ENCODE data around the gene IGF1R.

Gene IGF1R

DNA sequence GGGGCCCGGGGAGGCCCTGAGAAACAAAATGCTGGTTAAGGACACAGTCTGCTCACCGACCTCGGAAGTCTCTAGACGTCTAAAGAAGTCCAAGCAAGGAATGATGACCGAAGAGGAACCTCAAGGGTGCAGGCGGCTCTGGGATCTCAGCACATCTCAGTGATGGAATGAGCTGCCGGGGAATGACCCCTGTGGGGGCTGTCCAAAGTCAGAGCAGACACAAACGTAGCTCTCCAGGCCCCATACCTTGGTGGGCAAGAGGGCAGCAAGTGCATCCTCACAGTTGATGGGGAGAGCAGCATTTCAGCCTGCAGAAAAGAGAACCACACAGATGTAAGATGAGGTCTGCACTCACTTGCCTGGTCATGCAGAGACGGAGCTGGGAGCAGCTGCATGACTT lies 129.1 kb downstream of the IGF1R start:
- Histone ChIP-seq H3K9me3 (ENCODE audit: insufficient read depth, low read length, severe bottlenecking) (no peaks in the 10 kb centered on the region), H3K79me2 (ENCODE audit: insufficient read depth, low read length) (peaks cover 56% of the 10 kb centered on the region), H3K4me2 (ENCODE audit: insufficient read depth, low read length) (no peak overlapping the region), H4K20me1 (ENCODE audit: insufficient read depth, low read length) (peaks cover 46% of the 10 kb centered on the region), H3K27me3 (ENCODE audit: insufficient read depth, low read length, poor library complexity) (no peaks in the 10 kb centered on the region), H3K4me3 (ENCODE audit: low read depth in 1 of 2, low read length in 2 of 2) (no peak overlapping the region), H2AFZ (ENCODE audit: low read depth, low read length) (no peak overlapping the region), H3K9ac (ENCODE audit: low read depth, low read length) (no peak overlapping the region), H3K4me1 (ENCODE audit: insufficient read depth, low read length) (peaks cover 8% of the 10 kb centered on the region), H3K27ac (ENCODE audit: low read length) (no peak overlapping the region), H3K36me3 (ENCODE audit: insufficient read depth, low read length) (no peaks in the 10 kb centered on the region)
- TF ChIP-seq CTCF (IDR thresholded peaks at IDR 0.05; ENCODE audit: borderline replicate concordance, extremely low read depth, low read length, poor library complexity, severe bottlenecking), result no peak
- TF ChIP-seq EZH2 (IDR thresholded peaks at IDR 0.05; ENCODE audit: borderline replicate concordance, low read depth, low read length, severe bottlenecking), result no peak
- DNase-seq (no peak), ATAC-seq (ENCODE audit: insufficient read depth, low read depth) (no peak)

- Histone ChIP-seq H3K9me3 (ENCODE audit: insufficient read depth, low read length, severe bottlenecking) (no peaks in the 10 kb centered on the region), H3K36me3 (ENCODE audit: insufficient read depth, low read length) (no peaks in the 10 kb centered on the region), H3K9ac (ENCODE audit: low read depth, low read length) (no peak overlapping the region), H2AFZ (ENCODE audit: low read depth, low read length) (no peak overlapping the region), H3K4me3 (ENCODE audit: low read depth in 1 of 2, low read length in 2 of 2) (no peak overlapping the region), H3K27ac (ENCODE audit: low read length) (no peak overlapping the region), H3K79me2 (ENCODE audit: insufficient read depth, low read length) (peaks cover 47% of the 10 kb centered on the region), H3K4me2 (ENCODE audit: insufficient read depth, low read length) (no peak overlapping the region), H4K20me1 (ENCODE audit: insufficient read depth, low read length) (peaks cover 37% of the 10 kb centered on the region), H3K27me3 (ENCODE audit: insufficient read depth, low read length, poor library complexity) (no peaks in the 10 kb centered on the region), H3K4me1 (ENCODE audit: insufficient read depth, low read length) (peaks cover 8% of the 10 kb centered on the region)
- no peak for ATAC-seq (ENCODE audit: insufficient read depth, low read depth)
- TF ChIP-seq EZH2 (IDR thresholded peaks at IDR 0.05; ENCODE audit: borderline replicate concordance, low read depth, low read length, severe bottlenecking) (no peak), CTCF (IDR thresholded peaks at IDR 0.05; ENCODE audit: borderline replicate concordance, extremely low read depth, low read length, poor library complexity, severe bottlenecking) (no peak)
- DNase-seq, result no peak
Observed at GRCh38 chr15:98778263-98778959, 130.1 kb downstream of the IGF1R start.

GRCh38 chr15:98778960-98779359 lies 130.6 kb downstream of the IGF1R start:
- Histone ChIP-seq H3K4me1 (ENCODE audit: insufficient read depth, low read length) (peaks cover 8% of the 10 kb centered on the region), H3K27me3 (ENCODE audit: insufficient read depth, low read length, poor library complexity) (no peaks in the 10 kb centered on the region), H3K9ac (ENCODE audit: low read depth, low read length) (no peak overlapping the region), H3K9me3 (ENCODE audit: insufficient read depth, low read length, severe bottlenecking) (no peaks in the 10 kb centered on the region), H3K27ac (ENCODE audit: low read length) (no peak overlapping the region), H2AFZ (ENCODE audit: low read depth, low read length) (no peak overlapping the region), H4K20me1 (ENCODE audit: insufficient read depth, low read length) (peaks cover 34% of the 10 kb centered on the region), H3K36me3 (ENCODE audit: insufficient read depth, low read length) (no peaks in the 10 kb centered on the region), H3K4me3 (ENCODE audit: low read depth in 1 of 2, low read length in 2 of 2) (no peak overlapping the region), H3K79me2 (ENCODE audit: insufficient read depth, low read length) (peaks cover 42% of the 10 kb centered on the region), H3K4me2 (ENCODE audit: insufficient read depth, low read length) (no peak overlapping the region)
- DNase-seq (no peak), ATAC-seq (ENCODE audit: insufficient read depth, low read depth) (no peak)
- TF ChIP-seq EZH2 (IDR thresholded peaks at IDR 0.05; ENCODE audit: borderline replicate concordance, low read depth, low read length, severe bottlenecking) (no peak), CTCF (IDR thresholded peaks at IDR 0.05; ENCODE audit: borderline replicate concordance, extremely low read depth, low read length, poor library complexity, severe bottlenecking) (no peak)

All from DND-41 (cell line).